ENCODE measurements around the gene PER3.

The PER3 gene

DNA sequence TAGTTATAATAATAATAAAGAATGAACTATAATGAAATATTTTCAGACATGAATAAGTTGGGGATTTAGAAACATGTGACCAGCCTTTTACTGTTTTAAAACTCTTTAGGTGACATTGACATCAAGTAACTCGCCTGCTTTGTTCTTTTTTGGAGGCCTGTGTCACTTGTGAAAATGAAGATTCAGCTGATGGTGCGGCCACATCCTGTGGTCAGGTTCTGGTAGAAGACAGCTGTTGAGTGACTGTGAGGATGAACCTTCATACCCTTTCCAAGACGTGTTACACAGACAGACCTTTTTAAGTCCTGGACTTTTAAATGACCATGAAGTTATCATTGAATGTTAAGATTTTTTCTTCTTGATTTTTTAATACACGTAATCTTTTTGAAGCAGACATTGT, 58.4 kb downstream of the PER3 start:
- Histone ChIP-seq H3K27me3 (ENCODE audit: control insufficient read depth, insufficient read depth, low read length) (no peaks in the 10 kb centered on the region), H3K36me3 (ENCODE audit: insufficient read depth, low read length) (no peaks in the 10 kb centered on the region), H3K9me3 (replicated peaks; ENCODE audit: low read length) (no peaks in the 10 kb centered on the region), H3K4me1 (ENCODE audit: control insufficient read depth, insufficient read depth, low read length) (no peaks in the 10 kb centered on the region), H3K4me3 (ENCODE audit: low read length) (no peak overlapping the region), H3K9ac (ENCODE audit: low read depth, low read length) (no peak overlapping the region), H3K4me2 (ENCODE audit: low read length) (no peak overlapping the region)

DNA sequence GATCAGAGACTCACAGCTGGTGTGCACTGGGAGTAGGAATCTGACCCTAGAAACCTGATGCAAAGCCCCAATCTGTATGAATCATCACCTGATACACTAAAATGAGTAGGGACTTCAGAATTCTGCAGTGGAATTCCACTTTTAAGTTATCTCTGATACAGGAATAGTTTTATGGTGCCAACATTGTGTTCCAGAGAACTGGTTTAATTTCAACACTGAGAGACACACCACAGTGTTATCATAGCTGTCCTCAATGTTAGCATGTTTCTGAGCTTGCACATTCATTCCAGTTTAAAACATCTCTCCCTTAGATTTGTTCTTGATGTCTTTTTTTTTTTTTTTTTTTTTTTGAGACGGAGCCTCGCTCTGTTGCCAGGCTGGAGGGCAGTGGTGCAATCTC, 61.7 kb downstream of the PER3 start:
- Histone ChIP-seq H3K9me3 (replicated peaks; ENCODE audit: low read length) (no peaks in the 10 kb centered on the region), H3K4me3 (ENCODE audit: low read length) (no peak overlapping the region), H3K9ac (ENCODE audit: low read depth, low read length) (no peak overlapping the region), H3K36me3 (ENCODE audit: insufficient read depth, low read length) (no peaks in the 10 kb centered on the region), H3K4me1 (ENCODE audit: control insufficient read depth, insufficient read depth, low read length) (peaks cover 3% of the 10 kb centered on the region), H3K27me3 (ENCODE audit: control insufficient read depth, insufficient read depth, low read length) (peaks cover 4% of the 10 kb centered on the region), H3K4me2 (ENCODE audit: low read length) (no peak overlapping the region)

GRCh38 chr1:7846656-7847055, 62.6 kb downstream of the PER3 start:
- Histone ChIP-seq H3K27me3 (ENCODE audit: control insufficient read depth, insufficient read depth, low read length) (peaks cover 12% of the 10 kb centered on the region), H3K4me3 (ENCODE audit: low read length) (no peak overlapping the region), H3K36me3 (ENCODE audit: insufficient read depth, low read length) (no peaks in the 10 kb centered on the region), H3K4me1 (ENCODE audit: control insufficient read depth, insufficient read depth, low read length) (peaks cover 3% of the 10 kb centered on the region), H3K9ac (ENCODE audit: low read depth, low read length) (no peak overlapping the region), H3K9me3 (replicated peaks; ENCODE audit: low read length) (no peaks in the 10 kb centered on the region), H3K4me2 (ENCODE audit: low read length) (no peak overlapping the region)

DNA sequence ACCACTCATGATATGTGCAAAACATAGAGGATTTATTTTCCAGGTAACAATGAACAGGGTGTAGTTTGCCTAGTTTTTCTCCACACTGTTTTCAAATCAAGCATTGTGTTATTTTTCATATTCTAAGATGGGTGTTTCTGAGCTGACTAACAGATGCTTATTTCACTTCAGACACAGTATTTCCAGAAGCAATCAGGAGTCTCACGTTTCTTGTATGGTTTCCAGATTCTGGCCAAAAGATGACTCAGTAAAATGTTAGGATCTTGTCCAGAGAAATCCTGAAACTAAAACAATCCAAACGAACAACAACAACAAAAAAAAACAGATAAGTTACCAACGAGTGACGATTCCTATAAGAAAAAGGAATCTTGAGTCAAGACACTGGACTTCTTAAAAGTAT, 63.5 kb downstream of the PER3 start:
- H3K4me2 ChIP-seq (ENCODE audit: low read length), result peak overlapping the region; percentile 6
- H3K9ac ChIP-seq (ENCODE audit: low read depth, low read length), result no peak overlapping the region
- no peaks in the 10 kb centered on the region for H3K36me3 ChIP-seq (ENCODE audit: insufficient read depth, low read length)
- peaks cover 3% of the 10 kb centered on the region for H3K4me1 ChIP-seq (ENCODE audit: control insufficient read depth, insufficient read depth, low read length)
- peaks cover 17% of the 10 kb centered on the region for H3K27me3 ChIP-seq (ENCODE audit: control insufficient read depth, insufficient read depth, low read length)
- H3K4me3 ChIP-seq (ENCODE audit: low read length), result no peak overlapping the region
- H3K9me3 ChIP-seq (replicated peaks; ENCODE audit: low read length), result no peaks in the 10 kb centered on the region

DNA sequence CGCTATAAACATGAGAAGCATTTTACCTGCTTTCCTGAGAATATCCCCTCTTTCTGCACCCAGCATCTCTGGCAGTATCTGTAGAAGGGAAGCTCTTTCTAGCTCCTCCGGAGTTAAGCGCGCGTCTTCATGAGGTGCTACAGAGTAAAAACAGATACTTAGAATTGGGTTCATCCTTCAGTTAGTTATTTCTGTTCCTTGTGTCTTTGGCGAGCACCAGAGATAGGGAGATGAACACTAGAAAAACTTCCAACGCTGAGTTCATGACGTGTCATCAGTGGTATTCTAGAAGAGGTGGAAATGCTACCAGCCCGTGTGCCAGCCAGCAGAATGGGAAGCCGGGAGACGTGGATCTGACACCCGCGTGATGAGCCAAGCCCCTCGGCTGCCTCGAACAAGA, 66.7 kb downstream of the PER3 start:
- H3K36me3 ChIP-seq (ENCODE audit: insufficient read depth, low read length), result no peaks in the 10 kb centered on the region
- H3K9ac ChIP-seq (ENCODE audit: low read depth, low read length), result no peak overlapping the region
- peaks cover 3% of the 10 kb centered on the region for H3K4me1 ChIP-seq (ENCODE audit: control insufficient read depth, insufficient read depth, low read length)
- H3K4me2 ChIP-seq (ENCODE audit: low read length), result no peak overlapping the region
- no peaks in the 10 kb centered on the region for H3K9me3 ChIP-seq (replicated peaks; ENCODE audit: low read length)
- no peak overlapping the region for H3K4me3 ChIP-seq (ENCODE audit: low read length)
- H3K27me3 ChIP-seq (ENCODE audit: control insufficient read depth, insufficient read depth, low read length), result peaks cover 24% of the 10 kb centered on the region

- Histone ChIP-seq H3K4me3 (ENCODE audit: low read length) (no peak within 1 kb of the TSS), H3K27me3 (ENCODE audit: control insufficient read depth, insufficient read depth, low read length) (peaks cover 29% of the 10 kb centered on the region), H3K36me3 (ENCODE audit: insufficient read depth, low read length) (no peaks in the 10 kb centered on the region), H3K9ac (ENCODE audit: low read depth, low read length) (no peak within 1 kb of the TSS), H3K4me2 (ENCODE audit: low read length) (no peak within 1 kb of the TSS), H3K4me1 (ENCODE audit: control insufficient read depth, insufficient read depth, low read length) (no peaks in the 10 kb centered on the region), H3K9me3 (replicated peaks; ENCODE audit: low read length) (no peaks in the 10 kb centered on the region)
Observed at GRCh38 chr1:7852804-7853683, 69.0 kb downstream of the PER3 start, which contains the start of gene UTS2. Gene UTS2 (minus strand): TSS chr1:7853065. CDS start chr1:7853003, 62 bp downstream.

DNA sequence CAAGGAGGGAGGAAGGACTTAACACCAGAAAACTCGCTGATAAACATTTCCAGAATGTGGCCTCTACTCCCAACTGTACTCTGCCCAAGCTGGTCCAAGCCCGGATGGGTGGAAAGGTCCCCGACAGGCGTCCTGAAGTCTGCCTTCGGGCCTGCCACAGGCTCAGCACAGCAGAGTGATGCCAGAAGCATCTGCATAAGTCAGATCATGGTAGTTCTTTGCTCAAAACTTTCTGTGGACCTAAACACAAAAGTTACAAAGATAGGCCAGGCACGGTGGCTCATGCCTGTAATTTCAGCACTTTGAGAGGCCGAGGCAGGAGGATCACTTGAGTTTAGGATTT, 69.6 kb downstream of the PER3 start:
- Histone ChIP-seq H3K36me3 (ENCODE audit: insufficient read depth, low read length) (no peaks in the 10 kb centered on the region), H3K9ac (ENCODE audit: low read depth, low read length) (no peak overlapping the region), H3K27me3 (ENCODE audit: control insufficient read depth, insufficient read depth, low read length) (peaks cover 34% of the 10 kb centered on the region)

DNA sequence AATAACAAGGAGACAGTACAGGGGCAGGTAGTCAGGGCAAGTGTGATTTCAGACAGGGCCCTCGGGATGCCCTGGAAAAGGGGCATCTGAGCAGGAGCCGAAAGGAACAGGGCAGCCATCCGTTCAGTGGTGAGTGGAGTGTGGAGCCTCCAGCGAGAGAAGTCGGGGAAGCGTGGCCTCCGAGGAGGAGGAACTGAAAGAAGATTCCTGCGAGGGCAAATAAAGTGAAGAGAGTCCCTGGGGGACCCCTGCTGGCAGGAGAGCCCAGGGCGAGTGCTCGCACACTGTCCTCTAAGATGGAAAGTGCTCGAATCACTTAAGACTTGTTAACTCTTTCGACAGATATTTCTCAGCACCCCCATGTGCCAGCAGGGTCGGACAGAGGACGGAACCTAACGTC, 72.3 kb downstream of the PER3 start:
- H3K9ac ChIP-seq (ENCODE audit: low read depth, low read length), result no peak overlapping the region
- no peaks in the 10 kb centered on the region for H3K4me1 ChIP-seq (ENCODE audit: control insufficient read depth, insufficient read depth, low read length)
- no peaks in the 10 kb centered on the region for H3K36me3 ChIP-seq (ENCODE audit: insufficient read depth, low read length)
- H3K4me3 ChIP-seq (ENCODE audit: low read length), result no peak overlapping the region
- H3K9me3 ChIP-seq (replicated peaks; ENCODE audit: low read length), result no peaks in the 10 kb centered on the region
- H3K4me2 ChIP-seq (ENCODE audit: low read length), result peak overlapping the region; percentile 3
- H3K27me3 ChIP-seq (ENCODE audit: control insufficient read depth, insufficient read depth, low read length), result peaks cover 27% of the 10 kb centered on the region

More for the DNA sequence above, 69.6 kb downstream of the PER3 start:
- Histone ChIP-seq H3K9me3 (replicated peaks; ENCODE audit: low read length) (no peaks in the 10 kb centered on the region), H3K4me3 (ENCODE audit: low read length) (no peak overlapping the region), H3K4me2 (ENCODE audit: low read length) (no peak overlapping the region), H3K4me1 (ENCODE audit: control insufficient read depth, insufficient read depth, low read length) (no peaks in the 10 kb centered on the region)

DNA sequence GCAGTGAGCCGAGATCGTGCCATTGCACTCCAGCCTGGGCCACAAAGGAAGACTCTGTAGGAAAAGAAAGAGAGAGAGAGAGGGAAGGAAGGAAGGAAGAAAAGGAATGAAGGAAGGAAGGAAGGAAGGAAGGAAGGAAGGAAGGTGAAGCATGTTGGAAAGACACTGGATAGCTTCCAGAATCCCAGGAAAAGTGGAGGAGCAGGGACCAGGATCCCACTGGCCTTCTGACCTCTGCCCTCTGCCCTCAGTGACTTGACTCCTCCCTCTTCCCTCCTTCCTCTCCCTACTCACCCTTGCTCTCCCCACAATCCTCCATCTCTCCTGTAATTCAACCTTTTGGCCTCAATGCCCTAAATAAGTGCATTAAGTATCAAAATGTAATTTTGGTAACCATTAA, 72.9 kb downstream of the PER3 start:
- Histone ChIP-seq H3K36me3 (ENCODE audit: insufficient read depth, low read length) (no peaks in the 10 kb centered on the region), H3K27me3 (ENCODE audit: control insufficient read depth, insufficient read depth, low read length) (peaks cover 21% of the 10 kb centered on the region), H3K4me1 (ENCODE audit: control insufficient read depth, insufficient read depth, low read length) (no peaks in the 10 kb centered on the region), H3K4me2 (ENCODE audit: low read length) (no peak overlapping the region), H3K9me3 (replicated peaks; ENCODE audit: low read length) (no peaks in the 10 kb centered on the region), H3K4me3 (ENCODE audit: low read length) (no peak overlapping the region), H3K9ac (ENCODE audit: low read depth, low read length) (no peak overlapping the region)

- Histone ChIP-seq H3K4me1 (ENCODE audit: control insufficient read depth, insufficient read depth, low read length) (no peaks in the 10 kb centered on the region), H3K4me2 (ENCODE audit: low read length) (no peak overlapping the region), H3K4me3 (ENCODE audit: low read length) (no peak overlapping the region), H3K9ac (ENCODE audit: low read depth, low read length) (no peak overlapping the region), H3K9me3 (replicated peaks; ENCODE audit: low read length) (no peaks in the 10 kb centered on the region), H3K36me3 (ENCODE audit: insufficient read depth, low read length) (no peaks in the 10 kb centered on the region), H3K27me3 (ENCODE audit: control insufficient read depth, insufficient read depth, low read length) (peaks cover 16% of the 10 kb centered on the region)
Observed at GRCh38 chr1:7857985-7858384, 73.9 kb downstream of the PER3 start.

DNA sequence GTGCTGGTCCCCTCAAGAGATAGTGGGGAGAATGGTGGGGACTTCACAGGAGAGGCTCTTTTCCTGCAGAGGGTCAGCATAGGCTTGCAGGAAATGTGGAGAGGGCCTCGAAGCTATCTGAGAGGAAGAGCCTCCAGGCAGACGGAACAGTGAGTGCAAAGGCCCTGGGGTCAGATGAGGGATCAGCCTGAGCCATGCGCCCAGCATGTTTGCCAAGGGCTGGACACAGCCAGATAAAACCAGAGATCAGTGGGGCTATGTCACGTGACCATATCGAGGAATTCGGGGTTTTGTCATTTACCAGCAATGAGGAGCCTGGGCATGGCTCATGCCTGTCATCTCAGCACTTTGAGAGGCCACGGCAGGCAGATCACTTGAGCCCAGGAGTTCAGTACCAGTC, 75.3 kb downstream of the PER3 start:
- Histone ChIP-seq H3K9ac (ENCODE audit: low read depth, low read length) (no peak overlapping the region), H3K4me3 (ENCODE audit: low read length) (no peak overlapping the region), H3K9me3 (replicated peaks; ENCODE audit: low read length) (no peaks in the 10 kb centered on the region), H3K4me1 (ENCODE audit: control insufficient read depth, insufficient read depth, low read length) (no peaks in the 10 kb centered on the region), H3K36me3 (ENCODE audit: insufficient read depth, low read length) (no peaks in the 10 kb centered on the region), H3K27me3 (ENCODE audit: control insufficient read depth, insufficient read depth, low read length) (peaks cover 15% of the 10 kb centered on the region), H3K4me2 (ENCODE audit: low read length) (no peak overlapping the region)

DNA sequence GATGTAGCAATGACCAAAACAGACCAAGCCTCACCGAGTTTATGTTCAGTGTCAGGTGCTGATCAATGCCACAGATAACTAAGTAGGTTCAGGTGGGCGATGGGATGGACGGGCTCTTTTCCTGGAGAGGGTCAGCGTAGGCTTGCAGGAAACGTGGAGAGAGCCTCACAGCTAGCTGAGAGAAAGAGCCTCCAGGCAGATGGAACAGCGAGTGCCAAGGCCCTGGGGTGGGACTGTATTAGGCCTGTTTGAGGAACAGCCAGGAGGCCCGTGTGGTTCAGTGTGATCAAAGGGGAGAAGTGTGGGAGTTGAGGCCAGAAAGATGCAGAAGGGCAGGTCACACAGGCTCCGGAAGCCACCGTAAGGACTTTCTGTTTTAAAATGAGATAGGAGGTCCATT, 76.0 kb downstream of the PER3 start:
- Histone ChIP-seq H3K36me3 (ENCODE audit: insufficient read depth, low read length) (no peaks in the 10 kb centered on the region), H3K9ac (ENCODE audit: low read depth, low read length) (no peak overlapping the region), H3K4me2 (ENCODE audit: low read length) (no peak overlapping the region), H3K27me3 (ENCODE audit: control insufficient read depth, insufficient read depth, low read length) (peaks cover 15% of the 10 kb centered on the region), H3K4me1 (ENCODE audit: control insufficient read depth, insufficient read depth, low read length) (no peaks in the 10 kb centered on the region), H3K4me3 (ENCODE audit: low read length) (no peak overlapping the region), H3K9me3 (replicated peaks; ENCODE audit: low read length) (no peaks in the 10 kb centered on the region)

All from skeletal muscle satellite cell (primary cell).